GM19239 (cell line): Measurements from ENCODE around the gene STAT1.
"Not testable (repeated sequence)": the region's sequence is repeated elsewhere in the genome, so short reads cannot be mapped to it uniquely, and the experiment has no call there.

ENCODE experiments used
- DNase-seq: peaks from one replicate; pipeline ENCODE4 v3.0.0; 2011; ENCODE audit warnings: low spot score; ENCODE audit not compliant: insufficient read length
- FAIRE-seq: peaks from 2 replicates; lab custom pipeline; 2011; peaks lifted over from hg19 to GRCh38; lab: Jason Lieb, UNC

Gene STAT1

GRCh38 chr2:190970160-190970559 is 43.8 kb downstream of the STAT1 start:
- FAIRE-seq (no peak), DNase-seq (no peak)

GRCh38 chr2:190968522-190968921 is 45.4 kb downstream of the STAT1 start:
- no peak for FAIRE-seq

GRCh38 chr2:190965580-190966222 is 48.3 kb downstream of the STAT1 start:
- peak; percentile 67 for FAIRE-seq
- no peak for DNase-seq

More at GRCh38 chr2:190968522-190968921, 45.4 kb downstream of the STAT1 start:
- DNase-seq = no peak

- FAIRE-seq (no peak), DNase-seq (no peak)
Observed at GRCh38 chr2:190964170-190964795, 49.7 kb downstream of the STAT1 start.

- FAIRE-seq (no peak), DNase-seq (no peak)
Observed at GRCh38 chr2:190963088-190963487, 50.9 kb downstream of the STAT1 start.

- FAIRE-seq (peak; percentile 48), DNase-seq (no peak)
Observed at GRCh38 chr2:190961918-190962487, 52.0 kb downstream of the STAT1 start.

- FAIRE-seq = not testable (repeated sequence)
Observed at GRCh38 chr2:190961117-190961516, 52.9 kb downstream of the STAT1 start.

GRCh38 chr2:190959911-190960788 is 53.8 kb downstream of the STAT1 start:
- DNase-seq = no peak
- FAIRE-seq = peak; percentile 82

More at GRCh38 chr2:190961117-190961516, 52.9 kb downstream of the STAT1 start:
- DNase-seq = not testable (repeated sequence)

DNA sequence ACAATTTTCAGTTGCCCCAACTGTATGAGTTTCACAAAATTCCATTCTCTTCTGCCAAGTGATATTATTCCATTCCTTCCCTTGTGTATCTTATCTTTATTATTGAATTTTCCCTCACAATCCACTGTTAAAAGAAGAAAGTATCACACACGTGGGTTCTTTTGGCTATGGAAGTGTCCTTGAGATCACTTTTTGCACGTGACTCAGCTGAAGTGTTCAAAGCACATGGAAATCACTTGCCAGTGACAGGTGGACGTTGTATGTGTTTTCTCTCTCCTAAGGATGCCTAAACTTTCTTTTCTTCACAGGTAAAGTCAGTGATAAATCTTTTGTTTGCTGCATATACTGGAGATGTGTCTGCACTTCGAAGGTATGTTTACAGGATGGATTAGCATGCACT is 60.7 kb downstream of the STAT1 start:
- FAIRE-seq (no peak), DNase-seq (no peak)

DNA sequence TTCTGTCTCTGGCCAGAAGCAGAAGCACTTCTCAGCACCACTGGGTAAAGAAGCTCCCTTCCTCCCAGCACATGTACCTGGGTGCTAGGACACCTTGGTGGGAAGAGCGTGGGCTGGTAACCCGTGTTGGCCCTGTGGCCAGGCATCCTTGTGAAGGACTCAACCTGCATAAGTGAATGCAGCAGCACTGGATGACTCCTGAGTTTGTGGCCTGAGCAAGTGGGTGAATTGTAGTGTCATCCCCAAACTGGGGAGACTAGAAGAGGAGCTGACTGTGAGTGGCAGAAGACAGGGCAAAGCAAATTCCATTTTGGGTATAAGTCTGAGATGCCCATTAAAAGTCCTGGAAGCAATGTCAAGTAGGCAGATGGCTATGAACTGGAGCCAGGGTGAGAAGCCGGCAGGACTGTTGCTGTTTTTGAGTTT is 63.4 kb downstream of the STAT1 start:
- DNase-seq (no peak), FAIRE-seq (no peak)

GRCh38 chr2:190948671-190949070 is 65.3 kb downstream of the STAT1 start:
- FAIRE-seq = peak; percentile 58
- no peak for DNase-seq

DNA sequence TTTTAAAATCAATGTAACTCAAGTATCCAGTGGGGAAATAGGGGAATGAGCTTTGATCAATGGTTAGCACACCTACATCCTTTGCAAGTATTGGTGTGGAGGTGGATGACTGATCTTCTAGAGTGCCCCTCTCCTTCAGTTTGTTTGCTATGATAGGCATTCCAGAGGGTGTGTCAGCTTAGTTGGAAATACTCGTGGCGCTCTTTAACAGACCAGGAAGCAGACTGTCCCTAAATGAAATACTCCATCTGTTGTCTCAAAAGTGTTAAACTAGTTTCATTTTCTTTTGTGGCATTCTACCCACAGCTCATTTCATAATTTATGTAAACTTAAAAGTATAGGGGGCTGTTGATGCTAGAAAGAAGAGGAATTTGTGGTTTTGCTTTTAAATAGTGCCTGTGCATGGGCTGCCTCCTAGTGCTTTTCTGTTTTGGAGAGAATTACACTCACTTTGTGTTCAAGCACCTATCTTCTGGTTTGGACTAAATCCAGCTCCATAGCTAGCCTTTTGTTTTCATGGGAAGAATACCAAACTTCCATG is 66.2 kb downstream of the STAT1 start:
- FAIRE-seq (peak; percentile 86), DNase-seq (no peak)

GRCh38 chr2:190947141-190947540 is 66.8 kb downstream of the STAT1 start:
- no peak for DNase-seq
- no peak for FAIRE-seq

- peak; percentile 11 for FAIRE-seq
- no peak for DNase-seq
Observed at GRCh38 chr2:190943706-190944105, 70.3 kb downstream of the STAT1 start.

- DNase-seq = no peak
- no peak for FAIRE-seq
Observed at GRCh38 chr2:190942697-190943096, 71.3 kb downstream of the STAT1 start.

DNA sequence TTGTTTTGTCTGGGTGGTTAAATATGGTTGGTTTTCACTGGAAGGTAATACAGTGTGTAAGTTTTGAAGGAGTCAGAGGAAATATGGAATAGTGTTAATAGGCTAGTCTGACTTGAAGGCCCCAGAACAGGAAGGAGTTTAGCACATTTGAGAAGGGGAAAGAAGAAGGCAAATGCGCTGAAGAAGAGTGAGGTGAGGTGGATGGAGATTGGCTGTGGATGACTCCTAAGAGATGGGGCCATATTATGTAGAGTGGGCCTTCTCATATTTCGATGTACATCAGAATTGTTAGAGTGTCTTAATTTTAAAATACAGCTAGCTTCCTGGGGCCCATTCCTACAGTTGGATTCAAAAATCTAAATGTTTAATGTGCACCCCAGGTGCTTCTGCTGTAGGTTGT is 72.4 kb downstream of the STAT1 start:
- DNase-seq = no peak
- FAIRE-seq = no peak

DNA sequence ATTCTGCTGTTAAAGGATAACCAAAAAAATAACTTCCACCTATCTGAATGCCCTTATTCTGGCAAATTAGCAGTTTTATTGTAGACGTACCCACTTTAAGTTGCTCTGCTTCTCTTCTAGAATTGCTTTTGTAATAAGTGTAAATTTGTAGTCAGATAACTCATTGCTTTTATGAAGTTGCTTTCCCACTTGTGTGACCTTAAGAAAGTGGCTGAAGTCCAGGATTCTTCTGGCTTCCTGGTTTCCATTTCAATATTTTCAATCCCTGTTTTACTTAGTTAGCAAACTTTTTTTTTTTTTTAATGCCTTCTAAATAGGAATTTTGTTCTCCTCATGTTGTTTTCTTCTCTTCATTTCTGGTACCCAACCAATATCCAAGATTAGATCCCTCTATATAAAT is 73.5 kb downstream of the STAT1 start:
- DNase-seq (no peak), FAIRE-seq (no peak)

DNA sequence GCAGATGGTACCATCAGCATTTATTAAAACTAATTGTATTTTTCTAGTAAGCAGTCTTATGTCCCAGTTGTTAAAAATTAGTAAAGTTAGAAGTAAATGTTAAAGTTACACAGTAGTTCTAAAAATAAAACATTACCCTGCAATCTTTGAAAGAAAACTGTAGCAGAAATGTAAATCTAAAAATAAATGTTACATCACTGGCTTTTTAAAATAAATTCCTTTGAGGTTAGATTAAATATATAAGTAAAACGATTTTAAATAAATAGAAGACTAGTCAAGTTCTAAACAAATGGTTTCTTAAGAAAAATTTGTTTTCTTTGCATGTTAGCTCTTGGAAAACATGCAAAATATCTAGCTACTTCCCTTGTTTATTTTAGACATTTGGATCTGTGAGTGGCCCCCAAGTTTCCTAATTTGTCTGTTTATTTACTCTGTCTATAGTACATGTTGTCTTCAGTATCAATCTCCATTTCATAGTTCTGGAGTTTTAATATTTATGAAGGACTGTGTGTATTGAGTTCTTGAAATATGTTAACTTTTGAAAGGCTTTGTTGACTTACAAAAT is 75.1 kb downstream of the STAT1 start:
- DNase-seq (no peak), FAIRE-seq (peak; percentile 76)

DNA sequence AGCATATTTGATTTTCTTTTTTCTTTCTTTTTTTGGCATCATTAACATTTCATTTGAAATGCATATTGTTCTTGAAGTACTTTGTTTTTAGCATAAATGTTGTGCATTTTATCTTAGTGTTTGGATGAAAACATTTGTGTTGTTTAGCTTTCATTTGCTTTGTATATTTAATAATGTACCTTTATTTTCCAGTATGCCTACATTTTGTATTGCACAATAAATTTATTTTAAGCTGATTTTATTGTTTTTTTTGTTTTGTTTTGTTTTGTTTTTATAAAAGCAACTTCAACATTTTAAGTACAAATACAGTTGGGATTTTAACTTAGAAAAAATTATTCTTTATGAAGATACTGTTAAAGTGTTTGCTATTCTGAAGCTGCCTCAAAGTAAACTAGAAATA is 78.9 kb downstream of the STAT1 start:
- FAIRE-seq = peak; percentile 64
- DNase-seq = no peak

GRCh38 chr2:190933361-190933760 is 80.6 kb downstream of the STAT1 start:
- DNase-seq = no peak
- FAIRE-seq = no peak
